Testis (tissue), 2 donors: ENCODE results near the gene COL12A1.

Experiments
- CTCF ChIP-seq, 3 experiments: fragments of 450-650 bp in 2 of 3; fragments of 200-600 bp in 1 of 3; sonication (generic) in 1 of 3; IDR thresholded peaks; one replicate each; pipeline ENCODE4 v1.5.1; 2016 to 2019; ENCODE audit warnings: antibody characterized with exemption in 3 of 3, mild to moderate bottlenecking in 2 of 3, moderate library complexity in 1 of 3
- POLR2A ChIP-seq: fragments of 450-650 bp; IDR thresholded peaks from one replicate; pipeline ENCODE4 v1.6.1; 2017; ENCODE audit warnings: antibody characterized with exemption, mild to moderate bottlenecking, moderate library complexity

- TF ChIP-seq POLR2A: no peak
- no peak for TF ChIP-seq CTCF (IDR thresholded peaks at IDR 0.05)
These were observed 70.4 kb downstream of the COL12A1 start for GRCh38 chr6:75135450-75135849.
